Measurements from ENCODE around the gene IGFN1.

IGFN1 gene

GRCh38 chr1:201185527-201186128 lies 5.0 kb upstream of the IGFN1 start:
- no peak for DNase-seq

GRCh38 chr1:201186192-201186591 lies 4.4 kb upstream of the IGFN1 start:
- DNase-seq: no peak

- no peak for DNase-seq
Measured at GRCh38 chr1:201189085-201189484, 1.5 kb upstream of the IGFN1 start.

- DNase-seq: no peak
Measured at GRCh38 chr1:201190005-201190404, 619 bp upstream of the IGFN1 start.

GRCh38 chr1:201191653-201192260 lies 1.1 kb downstream of the IGFN1 start:
- DNase-seq: peak; percentile 94

- DNase-seq: peak; percentile 95
Measured at GRCh38 chr1:201192261-201192788, 1.7 kb downstream of the IGFN1 start.

- DNase-seq: no peak
Measured at GRCh38 chr1:201194046-201194445, 3.4 kb downstream of the IGFN1 start.

- no peak for DNase-seq
Measured at GRCh38 chr1:201198598-201198997, 8.0 kb downstream of the IGFN1 start.

- DNase-seq: no peak
Measured at GRCh38 chr1:201205036-201205435, 14.4 kb downstream of the IGFN1 start.

GRCh38 chr1:201206176-201206575 lies 15.6 kb downstream of the IGFN1 start:
- no peak for DNase-seq

GRCh38 chr1:201207046-201207445 lies 16.4 kb downstream of the IGFN1 start:
- DNase-seq: no peak

- no peak for DNase-seq
Measured at GRCh38 chr1:201208236-201208635, 17.6 kb downstream of the IGFN1 start.

GRCh38 chr1:201212056-201212455 lies 21.4 kb downstream of the IGFN1 start:
- no peak for DNase-seq

- no peak for DNase-seq
Measured at GRCh38 chr1:201212461-201213055, 21.9 kb downstream of the IGFN1 start.

- no peak for DNase-seq
Measured at GRCh38 chr1:201213106-201213770, 22.6 kb downstream of the IGFN1 start.

GRCh38 chr1:201213926-201214325 lies 23.3 kb downstream of the IGFN1 start:
- no peak for DNase-seq

GRCh38 chr1:201214461-201214860 lies 23.8 kb downstream of the IGFN1 start:
- no peak for DNase-seq

GRCh38 chr1:201214886-201215285 lies 24.3 kb downstream of the IGFN1 start:
- no peak for DNase-seq

- DNase-seq: no peak
Measured at GRCh38 chr1:201215531-201216357, 25.1 kb downstream of the IGFN1 start.

GRCh38 chr1:201216395-201217085 lies 25.9 kb downstream of the IGFN1 start:
- DNase-seq: no peak

GRCh38 chr1:201217146-201217545 lies 26.5 kb downstream of the IGFN1 start:
- DNase-seq: no peak

- no peak for DNase-seq
Measured at GRCh38 chr1:201217851-201218250, 27.2 kb downstream of the IGFN1 start.
